Hepatic stellate cell (primary cell): ENCODE measurements around the gene ALDH3A2.

ENCODE experiments used
- DNase-seq: peaks from one replicate; pipeline ENCODE4 v3.0.0; 2011; ENCODE audit warnings: low spot score

ALDH3A2 gene

GRCh38 chr17:19648475-19649273, at the start of gene ALDH3A2:
ALDH3A2 (plus strand) TSS chr17:19648751; CDS start chr17:19648972, 221 bp downstream.
- DNase-seq, result peak; percentile 99

GRCh38 chr17:19610311-19610710, 38.2 kb upstream of the ALDH3A2 start:
- DNase-seq, result no peak

- no peak for DNase-seq
Measured at GRCh38 chr17:19610879-19611278, 37.7 kb upstream of the ALDH3A2 start.

GRCh38 chr17:19613979-19614378, 34.6 kb upstream of the ALDH3A2 start:
- no peak for DNase-seq

- no peak for DNase-seq
Measured at GRCh38 chr17:19614900-19615299, 33.7 kb upstream of the ALDH3A2 start.

GRCh38 chr17:19618015-19618414, 30.5 kb upstream of the ALDH3A2 start:
- DNase-seq, result no peak

GRCh38 chr17:19619705-19620325, 28.7 kb upstream of the ALDH3A2 start:
- DNase-seq, result no peak

- DNase-seq, result no peak
Measured at GRCh38 chr17:19621697-19622096, 26.9 kb upstream of the ALDH3A2 start.

- DNase-seq, result no peak
Measured at GRCh38 chr17:19626079-19626478, 22.5 kb upstream of the ALDH3A2 start.

GRCh38 chr17:19629449-19629848, 19.1 kb upstream of the ALDH3A2 start:
- no peak for DNase-seq

- DNase-seq, result no peak
Measured at GRCh38 chr17:19630035-19630434, 18.5 kb upstream of the ALDH3A2 start.

- no peak for DNase-seq
Measured at GRCh38 chr17:19630661-19631060, 17.9 kb upstream of the ALDH3A2 start.

- DNase-seq, result no peak
Measured at GRCh38 chr17:19631905-19632304, 16.6 kb upstream of the ALDH3A2 start.

GRCh38 chr17:19641687-19642372, 6.7 kb upstream of the ALDH3A2 start:
- DNase-seq, result no peak

GRCh38 chr17:19642373-19642893, 6.1 kb upstream of the ALDH3A2 start:
- no peak for DNase-seq

- no peak for DNase-seq
Measured at GRCh38 chr17:19644493-19645210, 3.9 kb upstream of the ALDH3A2 start.

- no peak for DNase-seq
Measured at GRCh38 chr17:19645734-19646201, 2.8 kb upstream of the ALDH3A2 start.

- DNase-seq, result no peak
Measured at GRCh38 chr17:19646788-19647696, 1.5 kb upstream of the ALDH3A2 start.

GRCh38 chr17:19647697-19648474, 665 bp upstream of the ALDH3A2 start:
- DNase-seq, result peak; percentile 73

GRCh38 chr17:19649274-19649541, 657 bp downstream of the ALDH3A2 start:
- no peak for DNase-seq
